Lower leg skin (tissue), 4 donors: Measurements from ENCODE around the gene EIF2S2. TPM values are rescaled to one million over a fixed set of nuclear protein-coding genes. Genes with fewer than 3 reads are reported as not detected.
"Not testable (repeated sequence)": the region's sequence is repeated elsewhere in the genome, so short reads cannot be mapped to it uniquely, and the experiment has no call there.

ENCODE experiments used
- DNase-seq, 2 donors: peaks; one replicate each; pipeline ENCODE4 v3.0.0-alpha.2; 2019; ENCODE audit warnings: low spot score in 2 of 2
- H3K4me3 ChIP-seq: fragments of 200-600 bp; sonication (generic); 2 replicates; pipeline ENCODE4 v1.5.1; 2017; ENCODE audit warnings: mild to moderate bottlenecking, low read depth; ENCODE audit not compliant: poor library complexity, severe bottlenecking
- CTCF ChIP-seq, 3 donors: fragments of 450-650 bp; IDR thresholded peaks; one replicate each; pipeline ENCODE4 v1.5.1; 2016; ENCODE audit warnings: antibody characterized with exemption in 3 of 3, mild to moderate bottlenecking in 3 of 3, moderate library complexity in 2 of 3
- POLR2A ChIP-seq, 2 donors: fragments of 450-650 bp; IDR thresholded peaks; one replicate each; pipeline ENCODE4 v1.6.1; 2016 to 2017; ENCODE audit warnings: antibody characterized with exemption in 2 of 2, mild to moderate bottlenecking in 1 of 2, moderate library complexity in 1 of 2
- WGBS, 2 donors: methylation state at CpG; one replicate each; pipeline ENCODE4 v1.1.5; 2018; 5-methylcytosine and 5-hydroxymethylcytosine counted together
- intact Hi-C: fragments of 100-400 bp; cut with DNase I; formaldehyde crosslinking; loops from one replicate; pipeline ENCODE4 v1.15.0; 2023; ENCODE audit warnings: low total_unique reads
- total RNA-seq, 4 donors: library from RNA; depleted of rRNA; stranded (reverse); fragments of >200 nt; gene quantifications; one replicate each; pipeline ENCODE4 v1.1.0, GENCODE V29; 2016

The EIF2S2 gene
- total RNA-seq, 4 donors from 2014 or later, result 28.7 to 46.9 (median 41.7) TPM

GRCh38 chr20:34143951-34144350, 31.9 kb upstream of the EIF2S2 start:
- 70 to 71% methylated on average over 7 of the region's 7 CpGs for WGBS, 2 donors
- H3K4me3 ChIP-seq, result no peak overlapping the region
- no peak for DNase-seq
- no peak for TF ChIP-seq CTCF (IDR thresholded peaks at IDR 0.05)
- no peak for TF ChIP-seq POLR2A (IDR thresholded peaks at IDR 0.05)
- intact Hi-C loops, result no loop called here

- WGBS, 2 donors, result 77 to 89% methylated on average over 1 of the region's 1 CpG
- no peak overlapping the region for H3K4me3 ChIP-seq
- no peak for DNase-seq
- TF ChIP-seq CTCF (IDR thresholded peaks at IDR 0.05), result no peak
- TF ChIP-seq POLR2A (IDR thresholded peaks at IDR 0.05), result no peak
- intact Hi-C loops, result no loop called here
Measured at GRCh38 chr20:34142121-34142520, 30.1 kb upstream of the EIF2S2 start.

- intact Hi-C loops, result no loop called here
- no peak for DNase-seq
- TF ChIP-seq CTCF (IDR thresholded peaks at IDR 0.05) (no peak), POLR2A (IDR thresholded peaks at IDR 0.05) (no peak)
- 69 to 79% methylated on average over 2 of the region's 2 CpGs for WGBS, 2 donors
- no peak overlapping the region for H3K4me3 ChIP-seq
Measured at GRCh38 chr20:34141293-34141692, 29.2 kb upstream of the EIF2S2 start.

- H3K4me3 ChIP-seq, DNase-seq, intact Hi-C loops: not testable (repeated sequence)
- WGBS, 2 donors, result 83 to 94% methylated on average over 11 of the region's 11 CpGs
Measured at GRCh38 chr20:34135525-34136275, 23.7 kb upstream of the EIF2S2 start.

- intact Hi-C loops, H3K4me3 ChIP-seq, DNase-seq: not testable (repeated sequence)
- WGBS, 2 donors, result 61 to 69% methylated on average over 2 to 4 of the region's 4 CpGs
Measured at GRCh38 chr20:34133365-34133860, 21.4 kb upstream of the EIF2S2 start.

- H3K4me3 ChIP-seq, intact Hi-C loops, DNase-seq: not testable (repeated sequence)
Measured at GRCh38 chr20:34132943-34133342, 20.9 kb upstream of the EIF2S2 start.

GRCh38 chr20:34132491-34132890, 20.4 kb upstream of the EIF2S2 start:
- intact Hi-C loops, H3K4me3 ChIP-seq: not testable (repeated sequence)
- WGBS, 2 donors, result 66% methylated on average over 15 of the region's 26 CpGs; no CpG with 5 or more reads in 1 of the 2 donors

More at GRCh38 chr20:34132943-34133342, 20.9 kb upstream of the EIF2S2 start:
- 69 to 84% methylated on average over 12 to 16 of the region's 21 CpGs for WGBS, 2 donors

GRCh38 chr20:34131491-34131890, 19.4 kb upstream of the EIF2S2 start:
- WGBS, 2 donors, result 54 to 56% methylated on average over 4 of the region's 4 CpGs
- intact Hi-C loops, result no loop called here
- H3K4me3 ChIP-seq, result no peak overlapping the region
- no peak for DNase-seq
- no peak for TF ChIP-seq POLR2A (IDR thresholded peaks at IDR 0.05)
- TF ChIP-seq CTCF (IDR thresholded peaks at IDR 0.05), result no peak

More at GRCh38 chr20:34132491-34132890, 20.4 kb upstream of the EIF2S2 start:
- DNase-seq, result not testable (repeated sequence)
